ENCODE results near the gene LDB2.

DNA sequence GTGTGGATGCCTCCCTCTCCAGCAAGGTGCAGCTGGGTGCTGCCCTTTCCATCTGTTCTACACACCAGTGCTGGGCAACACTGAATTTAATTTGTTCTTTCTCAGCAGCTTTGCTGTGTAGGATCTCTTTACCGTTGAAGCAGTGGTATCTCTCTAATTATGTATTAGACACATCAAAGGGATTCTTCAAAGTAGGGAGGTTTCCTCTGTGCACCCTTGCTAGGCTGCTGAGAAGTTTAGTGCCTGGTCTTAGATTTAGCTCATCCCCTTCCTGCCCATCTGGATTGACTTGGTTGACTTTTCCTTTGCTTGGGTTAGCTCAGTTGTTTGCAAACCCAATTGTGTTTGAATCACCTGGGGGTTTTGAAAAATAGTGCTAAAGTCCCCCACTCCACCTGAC is 27.8 kb upstream of the LDB2 start:
- TF ChIP-seq, protein P1, sequence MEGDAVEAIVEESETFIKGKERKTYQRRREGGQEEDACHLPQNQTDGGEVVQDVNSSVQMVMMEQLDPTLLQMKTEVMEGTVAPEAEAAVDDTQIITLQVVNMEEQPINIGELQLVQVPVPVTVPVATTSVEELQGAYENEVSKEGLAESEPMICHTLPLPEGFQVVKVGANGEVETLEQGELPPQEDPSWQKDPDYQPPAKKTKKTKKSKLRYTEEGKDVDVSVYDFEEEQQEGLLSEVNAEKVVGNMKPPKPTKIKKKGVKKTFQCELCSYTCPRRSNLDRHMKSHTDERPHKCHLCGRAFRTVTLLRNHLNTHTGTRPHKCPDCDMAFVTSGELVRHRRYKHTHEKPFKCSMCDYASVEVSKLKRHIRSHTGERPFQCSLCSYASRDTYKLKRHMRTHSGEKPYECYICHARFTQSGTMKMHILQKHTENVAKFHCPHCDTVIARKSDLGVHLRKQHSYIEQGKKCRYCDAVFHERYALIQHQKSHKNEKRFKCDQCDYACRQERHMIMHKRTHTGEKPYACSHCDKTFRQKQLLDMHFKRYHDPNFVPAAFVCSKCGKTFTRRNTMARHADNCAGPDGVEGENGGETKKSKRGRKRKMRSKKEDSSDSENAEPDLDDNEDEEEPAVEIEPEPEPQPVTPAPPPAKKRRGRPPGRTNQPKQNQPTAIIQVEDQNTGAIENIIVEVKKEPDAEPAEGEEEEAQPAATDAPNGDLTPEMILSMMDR (IDR thresholded peaks at IDR 0.05): no peak
- no peak for TF ChIP-seq POLR2A (IDR thresholded peaks at IDR 0.05; ENCODE audit: low read depth)
